Left ventricle myocardium inferior (tissue), 1 donor: ENCODE results near the gene BZW2. TPM values are rescaled to one million over a fixed set of nuclear protein-coding genes. Genes with fewer than 3 reads are reported as not detected.

Experiments used
- DNase-seq: peaks from one replicate; pipeline ENCODE4 v3.0.0-alpha.2; 2020
- H3K27ac ChIP-seq: fragments of 200-600 bp; replicated peaks from 2 replicates; pipeline ENCODE4 v1.8.0; 2021
- H3K27me3 ChIP-seq: fragments of 200-600 bp; 2 replicates; pipeline ENCODE4 v1.8.0; 2021; ENCODE audit warnings: low read depth
- H3K36me3 ChIP-seq: fragments of 200-600 bp; 2 replicates; pipeline ENCODE4 v1.8.0; 2021
- H3K4me1 ChIP-seq: fragments of 200-600 bp; 2 replicates; pipeline ENCODE4 v1.8.0; 2021
- H3K4me3 ChIP-seq: fragments of 200-600 bp; 2 replicates; pipeline ENCODE4 v1.8.0; 2021; ENCODE audit warnings: mild to moderate bottlenecking, moderate library complexity
- H3K9me3 ChIP-seq: fragments of 200-600 bp; replicated peaks from 2 replicates; pipeline ENCODE4 v1.8.0; 2021
- CTCF ChIP-seq: fragments of 200-600 bp; IDR thresholded peaks from 2 replicates; pipeline ENCODE4 v1.8.0; 2021; ENCODE audit warnings: antibody characterized with exemption, mild to moderate bottlenecking, borderline replicate concordance
- intact Hi-C: fragments of 100-400 bp; cut with micrococcal nuclease; formaldehyde crosslinking; loops from one replicate; pipeline ENCODE4 v1.11.0; 2022
- total RNA-seq: library from RNA; stranded (reverse); fragmentation: NEBNext Ultra II Directional; extraction: Animal tissue kit (Norgen Biotek cat#: 25700); gene quantifications from one replicate; pipeline ENCODE4 v1.2.1, GENCODE V29; 2021
- donor health status: DM: no; HTN: yes; CAD: no; lungs with severe emphysema.

Gene BZW2
- total RNA-seq, 1 donor from 2014 or later, result 308 TPM

- Histone ChIP-seq H3K27ac (peak overlapping the region; percentile 93), H3K4me1 (peaks cover 95% of the 10 kb centered on the region), H3K9me3 (no peaks in the 10 kb centered on the region), H3K4me3 (peak overlapping the region; percentile 11), H3K27me3 (no peaks in the 10 kb centered on the region), H3K36me3 (no peaks in the 10 kb centered on the region)
- TF ChIP-seq CTCF, result no peak
- DNase-seq, result no peak
- intact Hi-C loops, result no loop called here
Observed at GRCh38 chr7:16651396-16652239, 5.6 kb downstream of the BZW2 start.

- H3K4me1 ChIP-seq, result peaks cover 95% of the 10 kb centered on the region
- TF ChIP-seq CTCF, result no peak
- no peak for DNase-seq
Observed at GRCh38 chr7:16652240-16652583, 6.2 kb downstream of the BZW2 start.

GRCh38 chr7:16652888-16653287, 6.9 kb downstream of the BZW2 start:
- H3K27ac ChIP-seq, result peak overlapping the region; percentile 93
- DNase-seq, result no peak
- no peaks in the 10 kb centered on the region for H3K9me3 ChIP-seq
- no peak for TF ChIP-seq CTCF
- H3K4me1 ChIP-seq, result peaks cover 95% of the 10 kb centered on the region
- H3K36me3 ChIP-seq, result no peaks in the 10 kb centered on the region
- H3K27me3 ChIP-seq, result no peaks in the 10 kb centered on the region
- intact Hi-C loops, result no loop called here
- H3K4me3 ChIP-seq, result no peak overlapping the region

More at GRCh38 chr7:16652240-16652583, 6.2 kb downstream of the BZW2 start:
- H3K27me3 ChIP-seq, result no peaks in the 10 kb centered on the region
- intact Hi-C loops, result no loop called here
- no peaks in the 10 kb centered on the region for H3K9me3 ChIP-seq
- H3K27ac ChIP-seq, result peak overlapping the region; percentile 93
- no peaks in the 10 kb centered on the region for H3K36me3 ChIP-seq
- H3K4me3 ChIP-seq, result peak overlapping the region; percentile 11

GRCh38 chr7:16655394-16655793, 9.4 kb downstream of the BZW2 start:
- Histone ChIP-seq H3K4me3 (no peak overlapping the region), H3K27ac (peak overlapping the region; percentile 9), H3K4me1 (peaks cover 86% of the 10 kb centered on the region), H3K36me3 (no peaks in the 10 kb centered on the region), H3K9me3 (no peaks in the 10 kb centered on the region), H3K27me3 (no peaks in the 10 kb centered on the region)
- no peak for TF ChIP-seq CTCF
- intact Hi-C loops, result no loop called here
- no peak for DNase-seq

GRCh38 chr7:16656141-16656540, 10.2 kb downstream of the BZW2 start:
- DNase-seq, result no peak
- no peaks in the 10 kb centered on the region for H3K27me3 ChIP-seq
- peaks cover 86% of the 10 kb centered on the region for H3K4me1 ChIP-seq
- H3K36me3 ChIP-seq, result no peaks in the 10 kb centered on the region
- no peaks in the 10 kb centered on the region for H3K9me3 ChIP-seq
- intact Hi-C loops, result no loop called here
- no peak overlapping the region for H3K4me3 ChIP-seq
- TF ChIP-seq CTCF, result no peak
- H3K27ac ChIP-seq, result peak overlapping the region; percentile 9
